ENCODE data around the gene YTHDC2.
"Not testable (repeated sequence)": the region's sequence is repeated elsewhere in the genome, so short reads cannot be mapped to it uniquely, and the experiment has no call there.

The YTHDC2 gene

GRCh38 chr5:113520899-113521298 is 7.4 kb downstream of the YTHDC2 start:
- DNase-seq: no peak

DNA sequence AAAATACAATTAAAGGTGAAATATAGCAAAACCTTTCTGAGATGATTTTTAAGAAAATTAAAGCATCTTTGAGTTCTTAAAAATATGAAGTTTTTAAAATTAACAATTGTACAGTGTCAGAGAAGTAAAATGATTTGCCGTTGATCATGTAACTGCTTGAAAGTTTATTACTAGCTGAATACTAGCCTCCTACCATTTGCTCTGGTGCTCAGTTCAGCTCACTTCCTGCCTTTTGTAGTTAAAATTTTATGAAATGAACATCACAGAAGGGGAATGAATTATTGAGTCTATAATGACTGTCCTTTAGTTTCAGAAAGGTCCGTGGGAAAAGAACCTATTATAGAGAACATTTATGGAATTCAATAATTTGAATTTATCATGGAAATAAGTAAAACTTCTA is 9.7 kb downstream of the YTHDC2 start:
- no peak for DNase-seq

GRCh38 chr5:113524927-113525326 is 11.4 kb downstream of the YTHDC2 start:
- no peak for DNase-seq

- DNase-seq: no peak
Measured at GRCh38 chr5:113526421-113526820, 12.9 kb downstream of the YTHDC2 start.

- no peak for DNase-seq
Measured at GRCh38 chr5:113527746-113528145, 14.3 kb downstream of the YTHDC2 start.

DNA sequence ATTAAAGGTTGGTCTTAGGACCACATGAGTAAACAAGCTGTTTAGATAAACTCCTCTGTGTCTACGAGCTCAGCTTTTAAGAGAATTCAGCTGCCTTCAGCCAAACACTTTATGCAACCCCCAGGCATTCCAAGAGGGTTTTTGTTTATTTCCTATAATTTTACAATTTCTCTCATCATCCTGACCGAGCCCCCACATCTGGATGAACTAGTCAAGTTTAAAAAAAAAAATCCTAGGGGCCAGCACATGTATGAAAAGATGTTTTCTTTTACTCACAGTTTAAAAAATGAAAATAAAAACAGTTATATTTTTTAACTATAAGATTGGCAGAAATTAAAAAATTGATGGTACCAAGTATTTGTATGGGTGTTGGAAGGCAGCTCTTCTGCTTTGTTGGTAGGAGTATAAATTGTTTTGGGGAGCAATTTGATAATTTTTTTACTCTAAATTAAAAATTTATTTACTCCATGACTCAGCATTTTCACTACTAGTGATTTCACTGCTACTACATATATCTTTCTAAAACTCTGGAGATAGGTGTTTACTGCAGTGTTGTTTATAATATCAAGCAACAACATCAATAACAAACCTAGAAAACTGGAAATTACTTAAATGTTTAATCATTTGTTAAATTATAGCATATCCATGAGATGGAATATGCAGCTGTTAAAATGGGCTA is 18.1 kb downstream of the YTHDC2 start:
- DNase-seq: no peak

DNA sequence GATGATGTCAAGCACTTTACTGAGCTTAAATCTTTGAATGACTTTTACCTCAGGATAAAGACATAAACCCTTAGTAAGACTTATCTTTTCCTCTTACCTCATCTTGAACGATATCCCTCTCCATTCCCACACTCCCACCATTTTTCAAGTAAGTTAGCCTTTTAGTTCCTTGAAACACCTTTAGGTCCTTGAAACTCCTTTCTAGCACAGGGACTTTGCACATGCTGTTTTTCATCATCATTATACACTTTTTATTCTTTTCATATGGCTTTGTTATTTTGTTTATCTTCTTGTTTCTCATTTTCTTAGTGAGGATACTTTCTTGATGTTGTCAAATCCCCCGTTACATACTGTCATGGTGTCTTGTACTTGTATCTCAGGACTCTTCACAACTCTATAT is 24.8 kb downstream of the YTHDC2 start:
- no peak for DNase-seq

GRCh38 chr5:113546703-113547183 is 33.2 kb downstream of the YTHDC2 start:
- DNase-seq: no peak

- no peak for DNase-seq
Measured at GRCh38 chr5:113548396-113548795, 34.9 kb downstream of the YTHDC2 start.

GRCh38 chr5:113552137-113552536 is 38.6 kb downstream of the YTHDC2 start:
- DNase-seq: no peak

- no peak for DNase-seq
Measured at GRCh38 chr5:113552620-113553019, 39.1 kb downstream of the YTHDC2 start.

- DNase-seq: no peak
Measured at GRCh38 chr5:113562828-113563400, 49.4 kb downstream of the YTHDC2 start.

DNA sequence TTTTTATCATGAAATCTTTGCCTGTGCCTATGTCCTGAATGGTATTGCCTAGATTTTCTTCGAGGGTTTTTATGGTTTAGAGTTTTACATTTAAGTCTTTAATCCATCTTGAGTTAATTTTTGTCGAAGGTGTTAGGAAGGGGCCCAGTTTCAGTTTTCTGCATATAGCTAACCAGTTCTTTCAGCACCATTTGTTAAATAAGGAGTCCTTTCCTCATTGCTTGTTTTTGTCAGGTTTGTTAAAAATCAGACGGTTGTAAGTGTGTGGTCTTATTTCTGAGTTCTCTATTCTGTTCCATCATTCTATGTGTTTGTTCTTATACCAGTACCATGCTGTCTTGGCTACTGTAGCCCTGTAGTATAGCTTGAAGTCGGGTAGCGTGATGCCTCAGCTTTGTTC is 55.9 kb downstream of the YTHDC2 start:
- DNase-seq: no peak

DNA sequence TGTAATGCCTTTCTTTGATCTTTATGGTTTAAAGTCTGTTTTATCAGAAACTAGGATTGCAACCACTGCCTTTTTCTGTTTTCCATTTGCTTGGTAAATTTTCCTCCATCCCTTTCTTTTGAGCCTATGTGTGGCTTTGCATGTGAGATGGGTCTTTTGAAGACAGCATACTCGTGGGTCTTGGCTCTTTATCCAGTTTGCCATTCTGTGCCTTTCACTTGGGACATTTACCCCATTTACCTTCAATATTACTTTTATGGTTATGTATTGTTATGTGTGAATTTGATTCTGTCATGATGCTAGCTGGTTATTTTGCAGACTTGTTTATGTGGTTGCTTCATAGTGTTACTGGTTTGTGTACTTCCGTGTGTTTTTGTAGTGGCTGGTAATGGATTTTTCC is 59.2 kb downstream of the YTHDC2 start:
- DNase-seq: no peak

- DNase-seq: no peak
Measured at GRCh38 chr5:113574417-113574816, 60.9 kb downstream of the YTHDC2 start.

DNA sequence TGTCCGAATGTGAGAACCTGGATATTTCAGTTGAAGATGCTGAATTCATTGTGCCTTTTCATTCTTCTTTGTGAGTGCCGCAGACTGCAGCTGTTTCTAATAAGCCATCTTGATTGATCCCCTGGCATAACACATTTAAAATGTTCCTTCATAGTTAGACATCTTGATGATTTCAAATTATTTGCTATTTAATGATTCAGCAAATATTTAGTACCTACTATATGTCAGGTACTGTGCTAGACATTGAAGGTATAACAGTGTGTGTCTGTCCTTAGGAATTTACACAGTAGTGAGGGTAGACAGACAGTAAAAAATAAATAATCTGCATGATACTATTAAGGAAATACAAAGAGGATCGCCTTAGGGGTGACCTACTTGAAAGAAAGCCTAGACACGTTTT is 61.6 kb downstream of the YTHDC2 start:
- no peak for DNase-seq

DNA sequence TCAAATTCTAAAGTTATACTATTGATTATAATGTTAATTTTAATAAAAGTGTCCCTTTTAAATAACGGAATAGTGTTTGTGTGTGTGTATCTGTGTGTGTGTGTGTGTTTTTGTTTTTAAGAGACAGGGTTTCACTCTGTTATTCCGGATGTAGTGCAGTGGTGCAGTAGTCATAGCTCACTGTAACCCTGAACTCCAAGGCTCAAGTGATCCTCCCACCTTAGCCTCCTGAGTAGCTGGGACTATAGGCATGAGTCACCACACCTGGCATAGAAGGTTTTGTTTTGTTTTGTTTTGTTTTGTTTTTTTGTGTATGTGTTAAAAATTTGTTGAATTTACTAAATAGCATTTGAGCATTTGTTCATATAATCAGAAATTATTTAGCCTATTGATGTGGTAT is 64.6 kb downstream of the YTHDC2 start:
- no peak for DNase-seq

DNA sequence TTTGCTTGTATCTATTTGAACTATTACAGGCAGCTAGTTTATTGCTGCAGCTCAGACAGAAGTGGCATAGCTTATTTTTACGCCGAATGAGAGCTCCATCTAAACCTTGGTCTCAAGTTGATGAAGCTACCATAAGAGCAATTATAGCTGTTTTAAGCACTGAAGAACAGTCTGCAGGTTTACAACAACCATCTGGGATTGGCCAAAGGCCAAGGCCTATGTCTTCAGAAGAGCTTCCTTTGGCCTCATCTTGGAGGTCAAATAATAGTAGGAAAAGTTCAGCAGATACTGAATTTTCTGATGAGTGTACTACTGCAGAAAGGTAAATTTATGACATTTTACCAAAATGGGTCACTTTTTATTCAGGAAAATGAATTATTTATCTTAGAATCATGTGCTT is 67.9 kb downstream of the YTHDC2 start:
- DNase-seq: no peak

GRCh38 chr5:113598150-113598549 is 84.7 kb downstream of the YTHDC2 start:
- no peak for DNase-seq

- DNase-seq: no peak
Measured at GRCh38 chr5:113598926-113599325, 85.4 kb downstream of the YTHDC2 start.

DNA sequence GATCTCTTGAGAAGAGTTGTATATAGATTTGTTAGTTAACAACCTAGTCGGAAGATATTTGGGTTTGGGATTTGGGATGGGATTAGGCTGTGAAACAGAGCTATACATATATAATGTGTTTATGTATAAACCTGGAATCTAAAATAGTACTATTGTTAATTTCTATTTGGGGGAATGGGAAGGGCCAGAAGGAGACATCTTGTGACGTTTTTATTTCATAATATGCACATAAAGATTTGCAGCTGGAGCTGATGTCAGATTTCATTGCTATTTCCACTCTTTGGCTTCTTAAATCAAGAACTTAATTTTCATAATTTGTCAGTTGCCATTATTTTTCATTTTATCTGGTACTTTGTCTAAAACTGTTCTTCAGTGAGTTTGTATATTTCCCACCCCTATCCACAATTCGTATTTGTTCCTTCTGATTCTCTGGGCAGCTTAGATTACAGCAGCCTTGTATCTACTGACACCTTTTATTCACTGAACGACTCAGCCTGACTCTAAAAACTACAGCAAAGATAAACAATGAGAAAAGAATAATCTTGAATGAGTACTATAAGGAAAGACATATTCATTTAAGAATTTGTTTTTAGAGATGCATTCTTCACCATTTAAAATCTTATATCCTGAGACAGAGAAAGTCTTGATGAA is 86.9 kb downstream of the YTHDC2 start:
- no peak for DNase-seq

DNA sequence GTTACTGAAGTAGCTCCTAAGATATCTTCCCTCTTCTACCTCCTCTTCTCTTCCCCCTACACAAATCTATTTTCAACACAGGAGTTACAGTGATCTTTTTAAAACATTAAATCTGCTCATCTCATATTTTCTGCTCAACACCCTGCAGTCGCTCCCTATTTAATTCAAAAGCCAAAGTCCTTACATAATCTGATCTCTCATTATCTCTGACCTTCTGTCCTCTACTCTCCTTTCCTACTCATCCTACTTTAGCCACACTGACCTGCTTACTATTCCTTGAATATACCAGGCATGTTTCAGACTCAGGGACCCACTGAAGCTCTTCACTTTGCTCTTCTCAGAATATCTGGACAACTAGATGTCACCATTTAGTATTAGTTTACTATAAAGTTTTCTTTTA is 87.9 kb downstream of the YTHDC2 start:
- DNase-seq: no peak

- not testable (repeated sequence) for DNase-seq
Measured at GRCh38 chr5:113603246-113603645, 89.8 kb downstream of the YTHDC2 start.
